ENCODE data around the gene ZMYND19.
A peak's percentile ranks its signal among the peaks of the same experiment; 100 is the strongest.
"Not testable (repeated sequence)": the region's sequence is repeated elsewhere in the genome, so short reads cannot be mapped to it uniquely, and the experiment has no call there.

Gene ZMYND19

GRCh38 chr9:137590469-137591383 lies at the start of gene ZMYND19:
Gene ZMYND19, minus strand, starts transcription at chr9:137590512. Its CDS starts 249 bp downstream, at chr9:137590263.
- DNase-seq = peak; percentile 83 to 94

- peak; percentile 56 to 61 for DNase-seq
Measured at GRCh38 chr9:137639303-137640051, 49.2 kb upstream of the ZMYND19 start.

- no peak for DNase-seq
Measured at GRCh38 chr9:137638680-137639079, 48.4 kb upstream of the ZMYND19 start.

GRCh38 chr9:137634016-137634415 lies 43.7 kb upstream of the ZMYND19 start:
- no peak for DNase-seq

- no peak for DNase-seq
Measured at GRCh38 chr9:137632230-137633161, 42.2 kb upstream of the ZMYND19 start.

GRCh38 chr9:137631345-137632229 lies 41.3 kb upstream of the ZMYND19 start:
- DNase-seq = no peak

GRCh38 chr9:137630679-137631078 lies 40.4 kb upstream of the ZMYND19 start:
- DNase-seq = no peak

GRCh38 chr9:137630126-137630525 lies 39.8 kb upstream of the ZMYND19 start:
- DNase-seq = no peak

GRCh38 chr9:137627406-137627805 lies 37.1 kb upstream of the ZMYND19 start:
- DNase-seq = not testable (repeated sequence)

- DNase-seq = no peak
Measured at GRCh38 chr9:137626464-137626863, 36.2 kb upstream of the ZMYND19 start.

GRCh38 chr9:137622211-137622610 lies 31.9 kb upstream of the ZMYND19 start:
- DNase-seq = not testable (repeated sequence)

- DNase-seq = no peak
Measured at GRCh38 chr9:137621131-137621757, 30.9 kb upstream of the ZMYND19 start.

- no peak for DNase-seq
Measured at GRCh38 chr9:137620581-137620980, 30.3 kb upstream of the ZMYND19 start.

GRCh38 chr9:137620048-137620405 lies 29.7 kb upstream of the ZMYND19 start:
- no peak for DNase-seq

GRCh38 chr9:137619240-137620047 lies 29.1 kb upstream of the ZMYND19 start:
- peak; percentile 47 to 60 for DNase-seq

- DNase-seq = peak; percentile 83 to 95
Measured at GRCh38 chr9:137618105-137619067, 28.1 kb upstream of the ZMYND19 start, which contains the start of gene EHMT1. Gene EHMT1, plus strand, starts transcription at chr9:137619005. Its CDS starts 24 bp downstream, at chr9:137619029.

GRCh38 chr9:137615387-137615871 lies 25.1 kb upstream of the ZMYND19 start:
- DNase-seq = no peak

- no peak for DNase-seq
Measured at GRCh38 chr9:137614631-137615386, 24.5 kb upstream of the ZMYND19 start.

All from inflammatory macrophage treated with lipopolysaccharide for 1 hour (primary cell).